Neural cell (in vitro differentiated cells): Measurements from ENCODE around the gene TMEM132C.

Experiments
- EZH2 ChIP-seq: fragments of 200-600, 300-800 bp; shearing (Covaris generic), sonication (generic); IDR thresholded peaks from 2 replicates; pipeline ENCODE4 v1.6.1; 2014; ENCODE audit warnings: antibody characterized with exemption, low read length, borderline replicate concordance, mild to moderate bottlenecking; ENCODE audit not compliant: insufficient read depth, poor library complexity, severe bottlenecking
- MXI1 ChIP-seq: fragments of 450-650 bp; conservative IDR thresholded peaks from 2 replicates; pipeline ENCODE4 v1.6.1; 2014; ENCODE audit warnings: antibody characterized with exemption, mild to moderate bottlenecking; ENCODE audit not compliant: poor library complexity, severe bottlenecking
- SMC3 ChIP-seq: fragments of 450-650 bp; conservative IDR thresholded peaks from 2 replicates; pipeline ENCODE4 v1.6.1; 2014; ENCODE audit warnings: antibody characterized with exemption, mild to moderate bottlenecking, moderate library complexity; ENCODE audit not compliant: poor library complexity
- TAF1 ChIP-seq: IDR thresholded peaks from 2 replicates; pipeline ENCODE4 v1.6.1; 2012; ENCODE audit warnings: low read depth
- TF ChIP-seq, protein P1 (sequence below): IDR thresholded peaks from 2 replicates; pipeline ENCODE4 v1.6.1; 2012; ENCODE audit warnings: borderline replicate concordance
- TF ChIP-seq, protein P2 (sequence below): fragments of 450-650 bp; IDR thresholded peaks from 2 replicates; pipeline ENCODE4 v1.5.1; 2014; ENCODE audit warnings: antibody characterized with exemption, mild to moderate bottlenecking, moderate library complexity; ENCODE audit not compliant: poor library complexity, severe bottlenecking

DNA sequence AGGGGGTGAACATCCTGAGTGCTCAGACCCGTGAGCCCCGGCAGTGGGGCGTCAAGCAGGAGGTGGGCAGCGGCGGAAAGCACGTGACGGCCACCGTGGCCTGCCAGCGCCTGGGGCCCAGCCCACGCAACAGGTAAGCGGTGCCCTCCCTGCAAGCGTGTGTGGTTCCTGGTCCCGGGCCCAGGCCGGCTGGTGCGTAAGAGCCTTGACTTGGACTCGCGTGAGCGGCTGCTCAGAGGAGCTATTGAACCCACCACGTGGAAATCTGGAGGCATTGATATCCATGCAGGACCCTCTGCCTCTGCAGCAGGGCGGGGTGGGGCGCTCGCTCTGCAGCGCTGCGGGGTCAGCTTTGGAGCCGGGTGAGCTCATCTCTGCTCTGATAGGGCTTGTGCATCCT is 277.0 kb downstream of the TMEM132C start:
- no peak for TF ChIP-seq TAF1
- TF ChIP-seq EZH2 = no peak
- TF ChIP-seq, protein P1, sequence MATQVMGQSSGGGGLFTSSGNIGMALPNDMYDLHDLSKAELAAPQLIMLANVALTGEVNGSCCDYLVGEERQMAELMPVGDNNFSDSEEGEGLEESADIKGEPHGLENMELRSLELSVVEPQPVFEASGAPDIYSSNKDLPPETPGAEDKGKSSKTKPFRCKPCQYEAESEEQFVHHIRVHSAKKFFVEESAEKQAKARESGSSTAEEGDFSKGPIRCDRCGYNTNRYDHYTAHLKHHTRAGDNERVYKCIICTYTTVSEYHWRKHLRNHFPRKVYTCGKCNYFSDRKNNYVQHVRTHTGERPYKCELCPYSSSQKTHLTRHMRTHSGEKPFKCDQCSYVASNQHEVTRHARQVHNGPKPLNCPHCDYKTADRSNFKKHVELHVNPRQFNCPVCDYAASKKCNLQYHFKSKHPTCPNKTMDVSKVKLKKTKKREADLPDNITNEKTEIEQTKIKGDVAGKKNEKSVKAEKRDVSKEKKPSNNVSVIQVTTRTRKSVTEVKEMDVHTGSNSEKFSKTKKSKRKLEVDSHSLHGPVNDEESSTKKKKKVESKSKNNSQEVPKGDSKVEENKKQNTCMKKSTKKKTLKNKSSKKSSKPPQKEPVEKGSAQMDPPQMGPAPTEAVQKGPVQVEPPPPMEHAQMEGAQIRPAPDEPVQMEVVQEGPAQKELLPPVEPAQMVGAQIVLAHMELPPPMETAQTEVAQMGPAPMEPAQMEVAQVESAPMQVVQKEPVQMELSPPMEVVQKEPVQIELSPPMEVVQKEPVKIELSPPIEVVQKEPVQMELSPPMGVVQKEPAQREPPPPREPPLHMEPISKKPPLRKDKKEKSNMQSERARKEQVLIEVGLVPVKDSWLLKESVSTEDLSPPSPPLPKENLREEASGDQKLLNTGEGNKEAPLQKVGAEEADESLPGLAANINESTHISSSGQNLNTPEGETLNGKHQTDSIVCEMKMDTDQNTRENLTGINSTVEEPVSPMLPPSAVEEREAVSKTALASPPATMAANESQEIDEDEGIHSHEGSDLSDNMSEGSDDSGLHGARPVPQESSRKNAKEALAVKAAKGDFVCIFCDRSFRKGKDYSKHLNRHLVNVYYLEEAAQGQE = no peak
- no peak for TF ChIP-seq MXI1
- TF ChIP-seq, protein P2, sequence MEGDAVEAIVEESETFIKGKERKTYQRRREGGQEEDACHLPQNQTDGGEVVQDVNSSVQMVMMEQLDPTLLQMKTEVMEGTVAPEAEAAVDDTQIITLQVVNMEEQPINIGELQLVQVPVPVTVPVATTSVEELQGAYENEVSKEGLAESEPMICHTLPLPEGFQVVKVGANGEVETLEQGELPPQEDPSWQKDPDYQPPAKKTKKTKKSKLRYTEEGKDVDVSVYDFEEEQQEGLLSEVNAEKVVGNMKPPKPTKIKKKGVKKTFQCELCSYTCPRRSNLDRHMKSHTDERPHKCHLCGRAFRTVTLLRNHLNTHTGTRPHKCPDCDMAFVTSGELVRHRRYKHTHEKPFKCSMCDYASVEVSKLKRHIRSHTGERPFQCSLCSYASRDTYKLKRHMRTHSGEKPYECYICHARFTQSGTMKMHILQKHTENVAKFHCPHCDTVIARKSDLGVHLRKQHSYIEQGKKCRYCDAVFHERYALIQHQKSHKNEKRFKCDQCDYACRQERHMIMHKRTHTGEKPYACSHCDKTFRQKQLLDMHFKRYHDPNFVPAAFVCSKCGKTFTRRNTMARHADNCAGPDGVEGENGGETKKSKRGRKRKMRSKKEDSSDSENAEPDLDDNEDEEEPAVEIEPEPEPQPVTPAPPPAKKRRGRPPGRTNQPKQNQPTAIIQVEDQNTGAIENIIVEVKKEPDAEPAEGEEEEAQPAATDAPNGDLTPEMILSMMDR = no peak
- no peak for TF ChIP-seq SMC3
